Body of pancreas (tissue), 4 donors: ENCODE data around the gene IFNA17.

ENCODE experiments used
- CTCF ChIP-seq, 7 experiments: fragments of 450-650 bp in 4 of 7; fragments of 200-600 bp in 3 of 7; sonication (generic) in 3 of 7; IDR thresholded peaks; one replicate each; pipeline ENCODE4 v1.5.1; 2016 to 2019; ENCODE audit warnings: antibody characterized with exemption in 7 of 7
- POLR2A ChIP-seq, 3 donors: fragments of 450-650 bp; IDR thresholded peaks; one replicate each; pipeline ENCODE4 v1.6.1; 2016; ENCODE audit warnings: antibody characterized with exemption in 3 of 3, mild to moderate bottlenecking in 2 of 3

- TF ChIP-seq CTCF (IDR thresholded peaks at IDR 0.05) (no peak), POLR2A (IDR thresholded peaks at IDR 0.05) (no peak)
Observed at GRCh38 chr9:21268347-21268657, 40.3 kb upstream of the IFNA17 start.
